ENCODE data around the gene NYNRIN. TPM values are rescaled to one million over a fixed set of nuclear protein-coding genes. Genes with fewer than 3 reads are reported as not detected.

The NYNRIN gene
- total and polyA plus RNA-seq, 2 experiments from 2014 or later, result 3.1 to 20.0 TPM

GRCh38 chr14:24403294-24403998, 4.6 kb downstream of the NYNRIN start:
- no peak overlapping the region for H3K27ac Mint-ChIP-seq
- Histone ChIP-seq H3F3A (replicated peaks; ENCODE audit: low read depth) (no peaks in the 10 kb centered on the region), H3K9me2 (ENCODE audit: insufficient read depth) (no peaks in the 10 kb centered on the region), H3K79me2 (replicated peaks; ENCODE audit: insufficient read depth) (no peaks in the 10 kb centered on the region), H3K4me2 (no peak overlapping the region), H3K27me3 (ENCODE audit: insufficient read depth) (0 out of 2 replicates have a peak, but pooled peaks cover 11% of the 10 kb centered on the region), H4K20me1 (replicated peaks; ENCODE audit: insufficient read depth) (no peaks in the 10 kb centered on the region), H2AFZ (no peak overlapping the region), H3K36me3 (ENCODE audit: insufficient read depth) (no peaks in the 10 kb centered on the region), H3K4me3 (no peak overlapping the region), H3K27ac (ENCODE audit: low read depth) (no peak overlapping the region), H3K4me1 (ENCODE audit: insufficient read depth) (peaks cover 8% of the 10 kb centered on the region; the same call in 1 of the 2 replicates)
- H3K27me3 Mint-ChIP-seq (ENCODE audit: insufficient read depth, low read depth, poor library complexity), result peaks cover 6% of the 10 kb centered on the region
- no peak overlapping the region for H3K4me3 Mint-ChIP-seq
- H3K36me3 Mint-ChIP-seq (ENCODE audit: low read depth), result no peaks in the 10 kb centered on the region
- TF ChIP-seq ZNF331 (CRISPR knock-in tag; IDR thresholded peaks at IDR 0.05; ENCODE audit: low read depth) (no peak), NANOG (IDR thresholded peaks at IDR 0.05; ENCODE audit: borderline replicate concordance) (no peak), CREB1 (CRISPR knock-in tag; IDR thresholded peaks at IDR 0.05; ENCODE audit: low read depth) (no peak), EZH2 (IDR thresholded peaks at IDR 0.05; ENCODE audit: low read depth, unreplicated experiment) (no peak), ZNF114 (CRISPR knock-in tag; IDR thresholded peaks at IDR 0.05) (no peak), REST (IDR thresholded peaks at IDR 0.05; ENCODE audit: unreplicated experiment) (no peak), CTCF (conservative IDR thresholded peaks at IDR 0.05; ENCODE audit: low read depth in 2 of 2) (no peak), JUNB (IDR thresholded peaks at IDR 0.05; ENCODE audit: unreplicated experiment) (no peak), EZH2phosphoT487 (IDR thresholded peaks at IDR 0.05; ENCODE audit: unreplicated experiment) (no peak), POLR2AphosphoS5 (IDR thresholded peaks at IDR 0.05; ENCODE audit: low read depth) (no peak), ETS1 (IDR thresholded peaks at IDR 0.05) (no peak), STAT1 (IDR thresholded peaks at IDR 0.05; ENCODE audit: unreplicated experiment) (no peak), ZNF462 (CRISPR knock-in tag; IDR thresholded peaks at IDR 0.05) (no peak)
- no peaks in the 10 kb centered on the region for H3K9me3 Mint-ChIP-seq
- H3K4me1 Mint-ChIP-seq, result peaks cover 43% of the 10 kb centered on the region
- ATAC-seq (no peak), DNase-seq (ENCODE audit: low spot score) (no peak)

Measured in GM23338 (cell line).